ENCODE measurements around the gene OR5H6. TPM values are rescaled to one million over a fixed set of nuclear protein-coding genes. Genes with fewer than 3 reads are reported as not detected.
"Not testable (repeated sequence)": the region's sequence is repeated elsewhere in the genome, so short reads cannot be mapped to it uniquely, and the experiment has no call there.

OR5H6 gene
- total and polyA plus RNA-seq, 3 donors from 2014 or later = not detected

- Histone ChIP-seq H3K9me3 (no peaks in the 10 kb centered on the region), H3K4me3 (no peak overlapping the region), H3K4me1 (no peaks in the 10 kb centered on the region), H3K27ac (no peak overlapping the region), H3K36me3 (ENCODE audit: low read depth, missing control alignments) (no peaks in the 10 kb centered on the region), H3K27me3 (no peaks in the 10 kb centered on the region)
- no peak for DNase-seq
- intact Hi-C loops (cut with DNase I; ENCODE audit: low total_unique reads) = no loop called here
- WGBS, 2 donors = 66 to 68% methylated on average over 5 of the region's 5 CpGs
- TF ChIP-seq CTCF (IDR thresholded peaks at IDR 0.05) (no peak), POLR2A (IDR thresholded peaks at IDR 0.05) (no peak)
Measured at GRCh38 chr3:98233468-98233867, 30.6 kb upstream of the OR5H6 start.

GRCh38 chr3:98240131-98240530, 23.9 kb upstream of the OR5H6 start:
- H3K4me3 ChIP-seq = no peak overlapping the region
- intact Hi-C loops (cut with DNase I; ENCODE audit: low total_unique reads) = no loop called here
- no peaks in the 10 kb centered on the region for H3K36me3 ChIP-seq (ENCODE audit: low read depth, missing control alignments)
- no peak for DNase-seq
- no peaks in the 10 kb centered on the region for H3K27me3 ChIP-seq
- no peak overlapping the region for H3K27ac ChIP-seq
- no peaks in the 10 kb centered on the region for H3K4me1 ChIP-seq
- H3K9me3 ChIP-seq = no peaks in the 10 kb centered on the region
- TF ChIP-seq CTCF (IDR thresholded peaks at IDR 0.05) (no peak), POLR2A (IDR thresholded peaks at IDR 0.05) (no peak)

- no peaks in the 10 kb centered on the region for H3K4me1 ChIP-seq
Measured at GRCh38 chr3:98242155-98242554, 21.9 kb upstream of the OR5H6 start.

GRCh38 chr3:98243843-98244242, 20.2 kb upstream of the OR5H6 start:
- Histone ChIP-seq H3K27me3 (no peaks in the 10 kb centered on the region), H3K4me3 (no peak overlapping the region), H3K4me1 (no peaks in the 10 kb centered on the region), H3K27ac (no peak overlapping the region), H3K36me3 (ENCODE audit: low read depth, missing control alignments) (no peaks in the 10 kb centered on the region), H3K9me3 (no peaks in the 10 kb centered on the region)
- intact Hi-C loops (cut with DNase I; ENCODE audit: low total_unique reads) = no loop called here
- WGBS, 2 donors = 52 to 56% methylated on average over 7 of the region's 7 CpGs
- TF ChIP-seq CTCF (IDR thresholded peaks at IDR 0.05) = no peak
- TF ChIP-seq POLR2A (IDR thresholded peaks at IDR 0.05) = no peak
- no peak for DNase-seq

More at GRCh38 chr3:98242155-98242554, 21.9 kb upstream of the OR5H6 start:
- 28 to 32% methylated on average over 1 of the region's 1 CpG for WGBS, 2 donors
- no peaks in the 10 kb centered on the region for H3K27me3 ChIP-seq
- TF ChIP-seq CTCF (IDR thresholded peaks at IDR 0.05) = no peak
- no peak for TF ChIP-seq POLR2A (IDR thresholded peaks at IDR 0.05)
- no peak overlapping the region for H3K27ac ChIP-seq
- H3K9me3 ChIP-seq = no peaks in the 10 kb centered on the region
- H3K36me3 ChIP-seq (ENCODE audit: low read depth, missing control alignments) = no peaks in the 10 kb centered on the region
- DNase-seq = no peak
- intact Hi-C loops (cut with DNase I; ENCODE audit: low total_unique reads) = no loop called here
- no peak overlapping the region for H3K4me3 ChIP-seq

GRCh38 chr3:98246142-98246541, 17.9 kb upstream of the OR5H6 start:
- no peaks in the 10 kb centered on the region for H3K27me3 ChIP-seq
- DNase-seq = no peak
- WGBS, 2 donors = 83 to 93% methylated on average over 10 of the region's 10 CpGs
- TF ChIP-seq POLR2A (IDR thresholded peaks at IDR 0.05) = no peak
- no peak for TF ChIP-seq CTCF (IDR thresholded peaks at IDR 0.05)
- H3K9me3 ChIP-seq = no peaks in the 10 kb centered on the region
- no peaks in the 10 kb centered on the region for H3K36me3 ChIP-seq (ENCODE audit: low read depth, missing control alignments)
- H3K27ac ChIP-seq = no peak overlapping the region
- intact Hi-C loops (cut with DNase I; ENCODE audit: low total_unique reads) = no loop called here
- no peak overlapping the region for H3K4me3 ChIP-seq
- H3K4me1 ChIP-seq = no peaks in the 10 kb centered on the region

- 46 to 63% methylated on average over 5 of the region's 5 CpGs for WGBS, 2 donors
- intact Hi-C loops (cut with DNase I; ENCODE audit: low total_unique reads); H3K36me3 ChIP-seq (ENCODE audit: low read depth, missing control alignments); H3K27ac ChIP-seq; H3K4me3 ChIP-seq; DNase-seq; H3K4me1 ChIP-seq; H3K9me3 ChIP-seq; H3K27me3 ChIP-seq: not testable (repeated sequence)
Measured at GRCh38 chr3:98256026-98256425, 8.0 kb upstream of the OR5H6 start.

All from testis (tissue), 3 donors.